ENCODE results near the gene RAD51AP2.
"Not testable (repeated sequence)": the region's sequence is repeated elsewhere in the genome, so short reads cannot be mapped to it uniquely, and the experiment has no call there.

RAD51AP2 gene

GRCh38 chr2:17538022-17538843, 20.0 kb upstream of the RAD51AP2 start:
- DNase-seq (ENCODE audit: low read depth), result no peak

GRCh38 chr2:17536416-17536815, 18.2 kb upstream of the RAD51AP2 start:
- no peak for DNase-seq (ENCODE audit: low read depth)

GRCh38 chr2:17533546-17533945, 15.3 kb upstream of the RAD51AP2 start:
- DNase-seq (ENCODE audit: low read depth), result no peak

- no peak for DNase-seq (ENCODE audit: low read depth)
Observed at GRCh38 chr2:17529771-17530170, 11.5 kb upstream of the RAD51AP2 start.

GRCh38 chr2:17522303-17522702, 4.1 kb upstream of the RAD51AP2 start:
- no peak for DNase-seq (ENCODE audit: low read depth)

GRCh38 chr2:17521621-17522020, 3.4 kb upstream of the RAD51AP2 start:
- DNase-seq (ENCODE audit: low read depth), result no peak

GRCh38 chr2:17520761-17521160, 2.5 kb upstream of the RAD51AP2 start:
- no peak for DNase-seq (ENCODE audit: low read depth)

GRCh38 chr2:17519486-17519885, 1.2 kb upstream of the RAD51AP2 start:
- no peak for DNase-seq (ENCODE audit: low read depth)

GRCh38 chr2:17517481-17518211, 594 bp downstream of the RAD51AP2 start:
- no peak for DNase-seq (ENCODE audit: low read depth)

GRCh38 chr2:17515652-17516051, 2.6 kb downstream of the RAD51AP2 start:
- no peak for DNase-seq (ENCODE audit: low read depth)

GRCh38 chr2:17506736-17507616, 11.3 kb downstream of the RAD51AP2 start:
- DNase-seq (ENCODE audit: low read depth), result no peak

- no peak for DNase-seq (ENCODE audit: low read depth)
Observed at GRCh38 chr2:17497718-17498117, 20.5 kb downstream of the RAD51AP2 start.

GRCh38 chr2:17495590-17495989, 22.6 kb downstream of the RAD51AP2 start:
- no peak for DNase-seq (ENCODE audit: low read depth)

GRCh38 chr2:17490165-17490564, 28.1 kb downstream of the RAD51AP2 start:
- DNase-seq (ENCODE audit: low read depth), result not testable (repeated sequence)

- DNase-seq (ENCODE audit: low read depth), result not testable (repeated sequence)
Observed at GRCh38 chr2:17488610-17489009, 29.6 kb downstream of the RAD51AP2 start.

GRCh38 chr2:17483496-17483895, 34.7 kb downstream of the RAD51AP2 start:
- no peak for DNase-seq (ENCODE audit: low read depth)

- DNase-seq (ENCODE audit: low read depth), result no peak
Observed at GRCh38 chr2:17482651-17483050, 35.6 kb downstream of the RAD51AP2 start.

GRCh38 chr2:17479875-17480274, 38.4 kb downstream of the RAD51AP2 start:
- DNase-seq (ENCODE audit: low read depth), result no peak

GRCh38 chr2:17476830-17477229, 41.4 kb downstream of the RAD51AP2 start:
- no peak for DNase-seq (ENCODE audit: low read depth)

- DNase-seq (ENCODE audit: low read depth), result no peak
Observed at GRCh38 chr2:17476064-17476463, 42.2 kb downstream of the RAD51AP2 start.

GRCh38 chr2:17475286-17475685, 43.0 kb downstream of the RAD51AP2 start:
- DNase-seq (ENCODE audit: low read depth), result no peak

GRCh38 chr2:17471979-17472378, 46.3 kb downstream of the RAD51AP2 start:
- DNase-seq (ENCODE audit: low read depth), result no peak
